ENCODE measurements around the gene RMND5B. TPM values are rescaled to one million over a fixed set of nuclear protein-coding genes. Genes with fewer than 3 reads are reported as not detected.

RMND5B gene
- total RNA-seq, 1 experiment from 2014 or later, result 42.9 TPM

DNA sequence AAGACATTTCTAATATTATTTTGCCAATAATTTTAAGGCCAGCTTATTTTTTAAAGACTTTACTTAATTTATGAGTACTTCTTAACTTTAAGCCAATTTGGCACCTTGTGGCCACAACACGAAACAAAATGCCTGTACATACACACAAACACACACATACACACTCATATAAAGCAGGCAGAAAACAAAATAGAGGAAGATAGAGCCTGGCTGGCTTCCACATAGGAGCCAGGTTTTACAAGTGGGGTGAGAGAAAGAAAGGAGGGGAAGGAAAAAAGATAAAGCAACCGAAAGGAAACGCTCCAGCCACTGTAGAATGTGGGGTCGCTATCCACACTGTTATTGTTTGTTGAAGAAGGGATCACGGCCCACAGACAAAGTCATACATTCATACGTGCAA, 46.0 kb downstream of the RMND5B start:
- Histone ChIP-seq H3K79me2 (ENCODE audit: low read length) (no peaks in the 10 kb centered on the region), H3K36me3 (ENCODE audit: insufficient read depth, low read length) (no peaks in the 10 kb centered on the region), H3K4me3 (ENCODE audit: low read length) (no peak overlapping the region), H3K9me3 (ENCODE audit: low read length) (no peaks in the 10 kb centered on the region), H3K27me3 (ENCODE audit: low read length) (peaks cover 2% of the 10 kb centered on the region; the same call in 1 of the 2 replicates), H3K27ac (ENCODE audit: low read length) (no peak overlapping the region), H3K4me1 (ENCODE audit: low read length) (no peaks in the 10 kb centered on the region), H4K20me1 (ENCODE audit: insufficient read depth, low read depth, low read length) (no peaks in the 10 kb centered on the region), H3K9me2 (replicated peaks; ENCODE audit: insufficient read depth, low read length) (no peaks in the 10 kb centered on the region), H2AFZ (ENCODE audit: low read length) (no peak overlapping the region), H3K4me2 (ENCODE audit: low read depth, low read length, poor library complexity, severe bottlenecking) (no peak overlapping the region), H3K9ac (ENCODE audit: low read length) (no peak overlapping the region)
- DNase-seq, result no peak

GRCh38 chr5:178177569-178177968, 46.8 kb downstream of the RMND5B start:
- no peaks in the 10 kb centered on the region for H3K9me3 ChIP-seq (ENCODE audit: low read length)
- no peaks in the 10 kb centered on the region for H3K4me1 ChIP-seq (ENCODE audit: low read length)
- no peak for DNase-seq
- H3K4me2 ChIP-seq (ENCODE audit: low read depth, low read length, poor library complexity, severe bottlenecking), result no peak overlapping the region
- H2AFZ ChIP-seq (ENCODE audit: low read length), result no peak overlapping the region
- no peaks in the 10 kb centered on the region for H3K36me3 ChIP-seq (ENCODE audit: insufficient read depth, low read length)
- no peaks in the 10 kb centered on the region for H3K9me2 ChIP-seq (replicated peaks; ENCODE audit: insufficient read depth, low read length)
- H3K27me3 ChIP-seq (ENCODE audit: low read length), result peaks cover 2% of the 10 kb centered on the region; the same call in 1 of the 2 replicates
- H3K4me3 ChIP-seq (ENCODE audit: low read length), result no peak overlapping the region
- no peak overlapping the region for H3K27ac ChIP-seq (ENCODE audit: low read length)
- H3K79me2 ChIP-seq (ENCODE audit: low read length), result no peaks in the 10 kb centered on the region
- H4K20me1 ChIP-seq (ENCODE audit: insufficient read depth, low read depth, low read length), result no peaks in the 10 kb centered on the region
- no peak overlapping the region for H3K9ac ChIP-seq (ENCODE audit: low read length)

- Histone ChIP-seq H3K9me3 (ENCODE audit: low read length) (no peaks in the 10 kb centered on the region), H3K9me2 (replicated peaks; ENCODE audit: insufficient read depth, low read length) (no peaks in the 10 kb centered on the region), H3K9ac (ENCODE audit: low read length) (no peak overlapping the region), H3K36me3 (ENCODE audit: insufficient read depth, low read length) (no peaks in the 10 kb centered on the region), H3K79me2 (ENCODE audit: low read length) (no peaks in the 10 kb centered on the region), H3K4me3 (ENCODE audit: low read length) (no peak overlapping the region), H3K4me2 (ENCODE audit: low read depth, low read length, poor library complexity, severe bottlenecking) (no peak overlapping the region), H4K20me1 (ENCODE audit: insufficient read depth, low read depth, low read length) (no peaks in the 10 kb centered on the region), H3K27ac (ENCODE audit: low read length) (no peak overlapping the region), H3K4me1 (ENCODE audit: low read length) (no peaks in the 10 kb centered on the region), H2AFZ (ENCODE audit: low read length) (no peak overlapping the region), H3K27me3 (ENCODE audit: low read length) (peaks cover 2% of the 10 kb centered on the region; the same call in 1 of the 2 replicates)
- DNase-seq, result no peak
These were observed 49.5 kb downstream of the RMND5B start for GRCh38 chr5:178180141-178180863.

- H3K9ac ChIP-seq (ENCODE audit: low read length), result no peak overlapping the region
- H3K9me2 ChIP-seq (replicated peaks; ENCODE audit: insufficient read depth, low read length), result no peaks in the 10 kb centered on the region
- no peaks in the 10 kb centered on the region for H3K9me3 ChIP-seq (ENCODE audit: low read length)
- H2AFZ ChIP-seq (ENCODE audit: low read length), result no peak overlapping the region
- no peaks in the 10 kb centered on the region for H3K4me1 ChIP-seq (ENCODE audit: low read length)
- H3K36me3 ChIP-seq (ENCODE audit: insufficient read depth, low read length), result no peaks in the 10 kb centered on the region
- no peak overlapping the region for H3K4me3 ChIP-seq (ENCODE audit: low read length)
- peaks cover 2% of the 10 kb centered on the region; the same call in 1 of the 2 replicates for H3K27me3 ChIP-seq (ENCODE audit: low read length)
- no peaks in the 10 kb centered on the region for H3K79me2 ChIP-seq (ENCODE audit: low read length)
- no peak overlapping the region for H3K27ac ChIP-seq (ENCODE audit: low read length)
- no peaks in the 10 kb centered on the region for H4K20me1 ChIP-seq (ENCODE audit: insufficient read depth, low read depth, low read length)
- no peak for DNase-seq
- H3K4me2 ChIP-seq (ENCODE audit: low read depth, low read length, poor library complexity, severe bottlenecking), result no peak overlapping the region
These were observed 51.5 kb downstream of the RMND5B start for GRCh38 chr5:178182158-178182876.

- H4K20me1 ChIP-seq (ENCODE audit: insufficient read depth, low read depth, low read length), result no peaks in the 10 kb centered on the region
- no peaks in the 10 kb centered on the region for H3K27me3 ChIP-seq (ENCODE audit: low read length)
- no peak overlapping the region for H3K4me3 ChIP-seq (ENCODE audit: low read length)
- H3K4me2 ChIP-seq (ENCODE audit: low read depth, low read length, poor library complexity, severe bottlenecking), result no peak overlapping the region
- H3K4me1 ChIP-seq (ENCODE audit: low read length), result no peaks in the 10 kb centered on the region
- H3K36me3 ChIP-seq (ENCODE audit: insufficient read depth, low read length), result no peaks in the 10 kb centered on the region
- no peak overlapping the region for H2AFZ ChIP-seq (ENCODE audit: low read length)
- no peak for DNase-seq
- H3K9me3 ChIP-seq (ENCODE audit: low read length), result no peaks in the 10 kb centered on the region
- H3K9ac ChIP-seq (ENCODE audit: low read length), result no peak overlapping the region
- no peak overlapping the region for H3K27ac ChIP-seq (ENCODE audit: low read length)
- no peaks in the 10 kb centered on the region for H3K9me2 ChIP-seq (replicated peaks; ENCODE audit: insufficient read depth, low read length)
- H3K79me2 ChIP-seq (ENCODE audit: low read length), result no peaks in the 10 kb centered on the region
These were observed 55.6 kb downstream of the RMND5B start for GRCh38 chr5:178186427-178186826.

GRCh38 chr5:178187014-178187413, 56.2 kb downstream of the RMND5B start, which contains the start of gene GMCL2:
GMCL2 (minus strand) TSS chr5:178187371; CDS start chr5:178187299, 72 bp downstream.
- no peaks in the 10 kb centered on the region for H3K79me2 ChIP-seq (ENCODE audit: low read length)
- H3K4me2 ChIP-seq (ENCODE audit: low read depth, low read length, poor library complexity, severe bottlenecking), result no peak within 1 kb of the TSS
- no peak for DNase-seq
- H3K9me3 ChIP-seq (ENCODE audit: low read length), result no peaks in the 10 kb centered on the region
- no peaks in the 10 kb centered on the region for H3K36me3 ChIP-seq (ENCODE audit: insufficient read depth, low read length)
- no peaks in the 10 kb centered on the region for H4K20me1 ChIP-seq (ENCODE audit: insufficient read depth, low read depth, low read length)
- H2AFZ ChIP-seq (ENCODE audit: low read length), result no peak within 1 kb of the TSS
- H3K4me1 ChIP-seq (ENCODE audit: low read length), result no peaks in the 10 kb centered on the region
- H3K27me3 ChIP-seq (ENCODE audit: low read length), result no peaks in the 10 kb centered on the region
- H3K27ac ChIP-seq (ENCODE audit: low read length), result no peak within 1 kb of the TSS
- no peaks in the 10 kb centered on the region for H3K9me2 ChIP-seq (replicated peaks; ENCODE audit: insufficient read depth, low read length)
- no peak within 1 kb of the TSS for H3K9ac ChIP-seq (ENCODE audit: low read length)
- no peak within 1 kb of the TSS for H3K4me3 ChIP-seq (ENCODE audit: low read length)

DNA sequence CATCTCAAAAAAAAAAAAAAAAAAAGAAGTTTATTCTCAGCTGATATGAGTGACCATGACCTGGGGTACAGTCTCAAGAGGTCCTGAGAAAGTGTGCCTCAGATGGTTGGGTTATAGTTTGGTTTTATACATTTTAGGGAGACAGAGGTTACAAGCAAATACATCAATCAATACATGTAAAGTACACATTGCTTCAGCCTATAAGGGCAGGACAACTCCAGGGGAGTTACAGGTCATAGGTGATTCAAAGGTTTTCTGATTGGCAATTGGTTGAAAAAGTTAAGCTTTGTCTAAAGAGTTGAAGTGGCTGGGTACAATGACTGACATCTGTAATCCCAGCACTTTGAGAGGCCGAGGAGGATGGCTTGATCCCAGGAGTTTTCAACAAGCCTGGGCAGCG, 58.6 kb downstream of the RMND5B start:
- H3K9me2 ChIP-seq (replicated peaks; ENCODE audit: insufficient read depth, low read length), result no peaks in the 10 kb centered on the region
- no peaks in the 10 kb centered on the region for H3K27me3 ChIP-seq (ENCODE audit: low read length)
- 0 out of 2 replicates have a peak, but pooled peaks cover 3% of the 10 kb centered on the region for H3K4me1 ChIP-seq (ENCODE audit: low read length)
- H3K79me2 ChIP-seq (ENCODE audit: low read length), result no peaks in the 10 kb centered on the region
- no peak overlapping the region for H2AFZ ChIP-seq (ENCODE audit: low read length)
- no peak for DNase-seq
- no peak overlapping the region for H3K27ac ChIP-seq (ENCODE audit: low read length)
- no peak overlapping the region for H3K4me2 ChIP-seq (ENCODE audit: low read depth, low read length, poor library complexity, severe bottlenecking)
- H3K9ac ChIP-seq (ENCODE audit: low read length), result no peak overlapping the region
- H4K20me1 ChIP-seq (ENCODE audit: insufficient read depth, low read depth, low read length), result no peaks in the 10 kb centered on the region
- no peaks in the 10 kb centered on the region for H3K36me3 ChIP-seq (ENCODE audit: insufficient read depth, low read length)
- no peak overlapping the region for H3K4me3 ChIP-seq (ENCODE audit: low read length)
- H3K9me3 ChIP-seq (ENCODE audit: low read length), result no peaks in the 10 kb centered on the region

DNA sequence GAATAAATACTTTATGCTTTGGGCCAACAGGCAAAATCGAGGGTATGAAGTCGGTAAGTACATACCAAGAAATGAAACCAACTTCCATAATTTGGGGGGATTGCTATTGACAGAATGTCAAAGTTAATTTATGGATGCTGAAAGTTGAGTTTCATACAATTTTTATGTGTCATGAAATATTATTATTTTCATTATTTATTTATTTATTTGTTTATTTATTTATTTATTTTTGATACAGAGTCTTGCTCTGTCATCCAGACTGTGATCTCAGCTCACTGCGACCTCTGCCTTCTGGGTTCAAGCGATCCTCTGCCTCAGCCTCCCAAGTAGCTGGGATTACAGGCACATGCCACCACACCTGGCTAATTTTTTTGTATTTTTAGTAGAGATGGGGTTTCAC, 60.8 kb downstream of the RMND5B start:
- no peaks in the 10 kb centered on the region for H3K9me2 ChIP-seq (replicated peaks; ENCODE audit: insufficient read depth, low read length)
- no peak overlapping the region for H3K4me3 ChIP-seq (ENCODE audit: low read length)
- no peak overlapping the region for H2AFZ ChIP-seq (ENCODE audit: low read length)

More for the DNA sequence above, 60.8 kb downstream of the RMND5B start:
- DNase-seq, result no peak
- H3K9ac ChIP-seq (ENCODE audit: low read length), result no peak overlapping the region
- H4K20me1 ChIP-seq (ENCODE audit: insufficient read depth, low read depth, low read length), result no peaks in the 10 kb centered on the region
- no peaks in the 10 kb centered on the region for H3K79me2 ChIP-seq (ENCODE audit: low read length)
- H3K4me2 ChIP-seq (ENCODE audit: low read depth, low read length, poor library complexity, severe bottlenecking), result no peak overlapping the region
- H3K9me3 ChIP-seq (ENCODE audit: low read length), result no peaks in the 10 kb centered on the region
- no peaks in the 10 kb centered on the region for H3K36me3 ChIP-seq (ENCODE audit: insufficient read depth, low read length)
- no peak overlapping the region for H3K27ac ChIP-seq (ENCODE audit: low read length)
- H3K4me1 ChIP-seq (ENCODE audit: low read length), result 0 out of 2 replicates have a peak, but pooled peaks cover 3% of the 10 kb centered on the region
- no peaks in the 10 kb centered on the region for H3K27me3 ChIP-seq (ENCODE audit: low read length)
